GM21825 (cell line): Measurements from ENCODE around the gene CALHM2.

Experiments
- ATAC-seq: cut with Tn5 transposase; IDR thresholded peaks from one replicate; pipeline ENCODE4 v1.9.1; 2021; ENCODE audit warnings: mild to moderate bottlenecking, moderate library complexity; ENCODE audit not compliant: unreplicated experiment

The CALHM2 gene

GRCh38 chr10:103476046-103476768, 24.0 kb upstream of the CALHM2 start:
- ATAC-seq = no peak

- no peak for ATAC-seq
These were observed 23.3 kb upstream of the CALHM2 start for GRCh38 chr10:103475437-103475836.

DNA sequence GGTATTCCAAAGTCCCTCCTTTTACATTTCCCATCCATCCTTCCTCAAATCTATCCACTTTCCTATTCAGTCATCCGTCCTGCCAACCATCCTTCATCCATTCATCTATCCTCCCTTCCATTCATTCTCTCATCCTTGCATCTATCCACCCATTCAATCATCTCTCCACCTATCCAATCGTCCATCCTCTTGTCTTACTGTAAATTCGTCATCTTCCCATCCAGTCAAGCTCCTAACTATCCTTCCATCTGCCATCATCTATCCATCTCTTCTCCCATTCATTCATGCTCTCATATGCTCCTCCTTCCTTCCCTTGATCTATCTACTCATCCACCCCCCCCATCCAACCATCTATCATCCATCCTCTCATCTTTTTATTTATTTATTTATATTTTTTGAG, 21.9 kb upstream of the CALHM2 start:
- ATAC-seq = no peak

GRCh38 chr10:103473261-103473671, 21.1 kb upstream of the CALHM2 start:
- no peak for ATAC-seq

- peak; percentile 23 for ATAC-seq
These were observed 19.8 kb upstream of the CALHM2 start for GRCh38 chr10:103472005-103472404.

DNA sequence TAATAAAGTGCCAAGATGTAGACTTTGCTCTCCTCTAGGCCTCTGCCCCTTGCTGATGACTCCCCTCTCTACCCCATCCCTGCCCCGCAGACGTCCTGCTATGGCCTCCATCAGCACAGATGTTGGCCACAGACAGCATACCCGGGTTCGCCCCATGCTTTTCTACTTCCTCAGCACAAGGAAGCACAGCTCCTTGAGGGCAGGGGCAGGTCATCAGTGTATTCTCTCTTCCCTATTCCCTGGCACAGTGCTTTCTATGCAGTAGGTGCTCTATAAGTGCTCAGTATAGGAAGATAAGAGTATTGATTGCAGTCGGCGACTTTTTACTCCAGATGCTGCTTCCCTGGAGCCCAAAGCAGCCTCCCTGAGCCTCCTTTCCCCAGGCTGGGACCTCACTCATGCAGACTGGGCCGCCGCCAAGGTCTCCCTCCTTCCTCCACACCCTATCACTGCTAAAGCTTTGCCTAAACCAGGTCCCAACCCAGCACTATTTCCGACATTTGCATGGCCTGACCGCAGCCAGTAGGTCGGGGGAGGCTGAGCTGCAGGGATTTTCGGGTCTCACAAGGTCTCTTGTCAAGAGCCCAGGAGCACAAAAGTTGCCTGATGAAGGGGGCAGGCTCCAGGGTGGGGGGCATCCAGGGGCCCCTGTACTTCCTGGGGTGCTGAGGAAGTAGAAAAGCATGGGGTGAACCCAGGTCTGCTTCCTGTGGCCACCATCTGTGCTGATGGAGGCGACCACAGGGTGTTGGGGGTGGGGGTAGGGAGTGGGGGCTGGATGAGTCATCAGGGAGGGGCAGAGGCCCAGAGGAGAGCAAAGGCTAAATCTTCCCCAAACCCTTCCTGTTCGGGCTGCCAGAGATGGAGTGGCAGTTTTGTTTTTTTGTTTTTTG, 18.8 kb upstream of the CALHM2 start:
- peak; percentile 59 for ATAC-seq

- no peak for ATAC-seq
These were observed 17.0 kb upstream of the CALHM2 start for GRCh38 chr10:103469201-103469600.

DNA sequence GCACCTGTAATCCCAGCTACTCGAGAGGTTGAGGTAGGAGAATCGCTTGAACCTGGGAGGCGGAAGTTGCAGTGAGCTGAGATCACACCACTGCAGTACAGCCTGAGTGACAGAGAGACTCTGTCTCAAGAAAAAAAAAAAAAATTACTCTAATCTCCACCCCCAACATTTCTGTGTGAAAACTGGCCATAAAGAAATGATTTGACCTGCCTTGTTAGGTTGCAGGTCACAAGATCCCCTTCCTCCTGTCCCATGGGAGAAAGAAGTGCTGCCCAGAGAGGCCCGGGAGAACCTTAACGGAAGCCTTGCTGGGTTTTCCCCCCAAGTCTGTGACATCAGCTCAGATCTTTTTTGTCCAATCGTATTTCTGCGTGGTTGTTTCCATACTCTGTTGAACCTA, 15.2 kb upstream of the CALHM2 start:
- peak; percentile 30 for ATAC-seq

GRCh38 chr10:103466734-103467133, 14.6 kb upstream of the CALHM2 start:
- no peak for ATAC-seq

- no peak for ATAC-seq
These were observed 13.4 kb upstream of the CALHM2 start for GRCh38 chr10:103465411-103466179.

DNA sequence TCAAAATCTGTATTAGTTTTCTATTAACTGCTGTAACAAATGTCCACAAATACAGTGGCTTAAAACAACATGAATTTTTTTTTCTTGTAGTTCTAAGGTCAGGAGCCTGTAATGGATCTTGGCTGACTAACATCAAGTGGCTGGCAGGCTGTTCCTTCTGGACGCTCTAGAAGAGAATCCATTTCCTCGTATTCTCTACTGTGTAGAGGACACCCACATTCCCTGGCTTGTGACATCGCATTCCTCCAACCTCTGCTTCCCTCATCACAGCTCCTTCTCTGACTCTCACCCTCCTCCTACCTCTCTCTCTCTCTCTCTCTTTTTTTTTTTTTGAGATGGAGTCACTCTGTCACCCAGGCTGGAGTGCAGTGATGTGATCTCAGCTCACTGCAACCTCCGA, 11.3 kb upstream of the CALHM2 start:
- ATAC-seq = no peak

DNA sequence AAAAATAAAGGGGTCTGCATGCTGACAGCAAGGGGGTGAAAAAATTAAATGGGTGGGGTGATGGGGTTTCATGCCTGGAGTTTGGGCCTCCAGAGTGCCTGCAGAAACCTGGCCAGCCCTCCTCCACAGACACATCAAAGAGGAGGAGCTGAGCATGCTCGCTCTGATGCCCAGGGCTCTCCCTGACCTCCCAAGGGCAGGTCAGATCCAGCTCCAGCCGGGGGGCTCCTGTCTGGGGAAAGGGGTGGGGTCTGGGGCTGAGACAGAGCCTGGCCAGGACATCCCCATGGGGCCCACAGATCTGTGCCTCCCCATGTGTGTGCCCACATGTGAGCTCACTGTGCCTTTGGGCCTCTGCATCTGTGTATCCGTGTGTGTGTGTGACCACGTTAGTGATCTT, 7.4 kb upstream of the CALHM2 start:
- no peak for ATAC-seq

DNA sequence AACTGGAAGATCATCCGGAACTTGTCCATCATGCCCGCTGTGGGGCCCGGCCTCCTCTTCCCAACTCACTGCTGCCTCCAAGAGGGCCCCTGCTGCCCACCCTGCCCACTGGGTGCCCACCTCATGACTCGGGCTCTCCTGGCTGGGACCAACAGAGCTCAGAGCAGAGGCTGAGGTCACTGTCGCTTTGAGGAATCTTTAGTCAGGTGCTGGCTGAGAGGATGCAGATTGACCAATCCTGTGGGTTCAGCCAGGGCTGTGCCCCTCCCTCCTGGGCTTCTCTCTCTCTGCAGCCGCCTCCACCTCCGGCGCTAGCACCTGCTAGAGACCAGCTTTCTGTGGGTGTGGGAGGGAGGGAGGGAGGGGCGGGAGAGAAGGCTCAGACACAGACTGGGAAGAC, 6.5 kb upstream of the CALHM2 start, which contains the start of gene CALHM1:
Gene CALHM1, minus strand, starts transcription at position 181 of the 400 bp plus-strand sequence. Its CDS starts 149 bp downstream, at position 32.
- no peak for ATAC-seq

GRCh38 chr10:103457896-103458583, 5.9 kb upstream of the CALHM2 start:
- ATAC-seq = no peak

DNA sequence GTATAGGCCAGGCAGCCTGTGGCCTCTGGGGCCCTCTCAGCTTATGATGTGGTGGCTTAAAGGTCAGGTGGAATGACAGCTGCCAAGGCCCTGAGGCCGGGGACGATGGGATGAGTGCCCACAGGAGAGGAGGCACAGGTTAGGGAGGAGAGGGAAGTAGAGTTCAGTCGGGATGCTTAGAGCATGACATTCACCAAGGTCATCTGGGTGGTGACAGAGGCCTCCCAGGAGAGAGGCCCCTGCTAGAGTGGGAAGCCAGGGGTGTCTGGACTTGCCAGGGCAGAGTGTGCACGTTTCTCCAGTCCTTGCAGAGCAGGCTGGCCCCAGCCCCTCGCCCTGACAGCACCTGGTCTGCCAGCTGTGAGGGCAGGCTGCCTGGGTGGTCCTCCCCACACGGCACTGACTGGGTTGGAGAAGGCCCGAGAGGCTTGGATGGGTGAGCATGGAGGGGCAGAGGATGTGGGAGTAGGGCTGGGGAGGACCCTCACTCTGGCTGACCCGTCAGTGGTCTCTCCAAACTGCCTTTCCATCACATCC, 5.1 kb upstream of the CALHM2 start:
- ATAC-seq = no peak

- no peak for ATAC-seq
These were observed 4.0 kb upstream of the CALHM2 start for GRCh38 chr10:103456074-103456660.

DNA sequence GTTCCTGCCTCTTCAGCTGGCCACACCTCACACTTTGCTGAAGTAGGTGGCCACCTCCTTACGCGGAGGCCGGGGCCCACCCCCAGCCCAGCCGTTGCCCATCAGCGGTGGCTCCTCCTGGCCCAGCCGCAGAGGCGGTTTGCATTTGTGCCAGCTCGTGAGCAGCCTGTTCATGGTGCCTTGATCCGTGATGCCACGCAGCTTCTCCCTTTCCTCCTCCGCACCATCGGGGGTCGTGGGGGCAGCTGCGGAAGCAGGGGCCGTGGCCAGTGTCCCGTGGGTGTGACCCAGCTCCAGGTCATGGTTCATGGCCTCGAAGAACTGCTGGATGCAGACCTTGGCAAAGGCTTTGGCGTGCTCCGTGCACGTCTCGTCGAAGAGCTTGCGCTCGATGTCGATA, 3.1 kb upstream of the CALHM2 start:
- ATAC-seq = no peak

DNA sequence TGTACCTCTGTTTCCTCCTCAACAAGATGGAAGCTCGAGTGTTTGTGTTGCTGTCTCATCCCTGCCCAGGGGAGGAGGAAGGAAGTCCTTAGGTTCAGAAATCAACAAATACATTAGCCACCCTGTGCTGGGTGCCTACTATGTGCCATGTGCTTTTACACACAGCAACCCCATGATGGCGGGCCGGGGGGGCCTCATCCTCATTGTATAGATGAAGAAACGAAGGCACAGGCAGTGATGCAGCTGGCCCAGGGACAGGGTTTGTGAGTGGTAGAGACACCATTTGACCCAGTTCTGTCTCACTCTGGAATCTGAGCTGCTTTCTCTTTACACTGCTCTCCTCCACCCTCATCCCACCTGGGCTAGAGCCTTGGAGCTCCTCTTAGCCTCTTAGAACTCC, 1.9 kb upstream of the CALHM2 start:
- ATAC-seq = no peak

- ATAC-seq = no peak
These were observed 498 bp upstream of the CALHM2 start for GRCh38 chr10:103452506-103453230.
